Measurements from ENCODE around the gene NAA10.
A peak's percentile ranks its signal among the peaks of the same experiment; 100 is the strongest.

Gene NAA10

GRCh38 chrX:153884590-153884989, 50.2 kb downstream of the NAA10 start:
- no peak overlapping the region for H3K4me3 ChIP-seq (ENCODE audit: low read depth, low read length)
- peak; percentile 18 for TF ChIP-seq CTCF (IDR thresholded peaks at IDR 0.05; ENCODE audit: insufficient read depth, low read depth, low read length, missing control alignments)
- no peak for DNase-seq (ENCODE audit: low read depth)

DNA sequence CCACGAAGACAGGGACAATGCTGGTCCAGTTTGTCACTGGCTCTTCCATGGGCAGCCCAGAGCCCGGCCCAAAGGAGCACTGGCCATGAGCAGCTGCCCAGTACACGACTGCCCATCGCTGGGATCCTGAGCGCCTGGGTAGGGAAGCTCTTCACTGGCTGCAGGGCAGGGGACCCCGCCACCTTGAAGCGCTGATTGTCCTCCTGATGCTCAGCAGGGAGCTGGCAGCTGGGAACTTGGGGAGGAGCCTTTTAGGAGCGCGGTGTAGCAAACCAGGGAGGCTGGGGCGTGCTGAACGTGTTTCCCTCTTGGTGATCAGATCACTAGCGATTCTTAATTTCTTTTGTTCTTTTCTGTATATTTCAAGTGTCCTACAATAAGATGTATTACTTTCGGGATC, 50.7 kb downstream of the NAA10 start:
- no peak overlapping the region for H3K4me3 ChIP-seq (ENCODE audit: low read depth, low read length)
- no peak for DNase-seq (ENCODE audit: low read depth)
- no peak for TF ChIP-seq CTCF (IDR thresholded peaks at IDR 0.05; ENCODE audit: insufficient read depth, low read depth, low read length, missing control alignments)

- DNase-seq (ENCODE audit: low read depth), result no peak
- TF ChIP-seq CTCF (IDR thresholded peaks at IDR 0.05; ENCODE audit: insufficient read depth, low read depth, low read length, missing control alignments), result no peak
- no peak overlapping the region for H3K4me3 ChIP-seq (ENCODE audit: low read depth, low read length)
Observed at GRCh38 chrX:153883163-153883843, 51.5 kb downstream of the NAA10 start.

DNA sequence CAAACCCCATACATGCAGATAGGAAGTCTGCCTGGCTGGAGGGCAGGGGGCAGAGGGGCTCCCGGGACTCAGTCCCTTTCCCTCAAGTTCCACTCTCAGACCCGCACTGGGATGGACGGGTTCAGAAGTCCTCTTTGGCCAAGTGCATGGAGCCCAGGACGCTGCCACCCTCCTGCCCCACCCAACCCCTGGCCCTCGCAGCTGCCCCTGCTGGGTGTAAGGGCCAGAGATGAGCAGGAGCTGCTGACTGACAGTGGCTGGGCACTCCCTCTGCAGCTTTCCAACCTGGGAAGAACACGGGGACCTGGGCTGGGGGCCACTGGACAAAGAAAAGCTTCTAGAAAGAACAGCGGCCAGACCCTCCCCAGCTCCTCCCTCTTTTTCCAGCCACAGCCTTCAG, 52.3 kb downstream of the NAA10 start:
- TF ChIP-seq CTCF (IDR thresholded peaks at IDR 0.05; ENCODE audit: insufficient read depth, low read depth, low read length, missing control alignments), result no peak
- no peak for DNase-seq (ENCODE audit: low read depth)
- H3K4me3 ChIP-seq (ENCODE audit: low read depth, low read length), result no peak overlapping the region

GRCh38 chrX:153882086-153882498, 52.7 kb downstream of the NAA10 start:
- no peak overlapping the region for H3K4me3 ChIP-seq (ENCODE audit: low read depth, low read length)
- no peak for DNase-seq (ENCODE audit: low read depth)
- no peak for TF ChIP-seq CTCF (IDR thresholded peaks at IDR 0.05; ENCODE audit: insufficient read depth, low read depth, low read length, missing control alignments)

GRCh38 chrX:153881281-153881680, 53.6 kb downstream of the NAA10 start:
- no peak for TF ChIP-seq CTCF (IDR thresholded peaks at IDR 0.05; ENCODE audit: insufficient read depth, low read depth, low read length, missing control alignments)

DNA sequence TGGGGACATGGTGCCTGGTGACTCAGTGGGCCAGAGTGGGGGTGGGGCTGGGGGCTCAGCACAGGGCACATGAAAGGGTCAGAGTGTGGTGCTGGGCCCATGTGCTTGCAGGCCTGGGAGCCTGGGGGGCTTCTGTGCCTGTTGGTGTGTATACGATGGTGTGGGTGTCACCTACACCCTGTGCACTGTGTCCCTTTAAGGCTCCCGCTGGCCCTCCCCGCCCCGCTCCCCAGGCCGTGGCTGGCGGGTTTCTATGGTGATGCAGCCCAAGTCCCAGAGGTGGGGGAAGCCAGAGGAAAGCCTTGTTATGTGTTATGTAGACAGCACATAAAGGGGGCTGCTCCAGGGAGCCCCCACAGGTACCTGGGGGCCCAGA, 54.4 kb downstream of the NAA10 start:
- H3K4me3 ChIP-seq (ENCODE audit: low read depth, low read length), result no peak overlapping the region
- DNase-seq (ENCODE audit: low read depth), result no peak
- TF ChIP-seq CTCF (IDR thresholded peaks at IDR 0.05; ENCODE audit: insufficient read depth, low read depth, low read length, missing control alignments), result no peak

More at GRCh38 chrX:153881281-153881680, 53.6 kb downstream of the NAA10 start:
- no peak overlapping the region for H3K4me3 ChIP-seq (ENCODE audit: low read depth, low read length)
- no peak for DNase-seq (ENCODE audit: low read depth)
